ENCODE measurements around the gene CDC20B.

GRCh38 chr5:55172937-55173686, at the start of gene CDC20B:
- TF ChIP-seq GATA2 (IDR thresholded peaks at IDR 0.05; ENCODE audit: low read depth, low read length) (no peak), GATA3 (IDR thresholded peaks at IDR 0.05; ENCODE audit: low read depth, low read length) (no peak)
